GM12872 (cell line): ENCODE results near the gene TAC4.
A peak's percentile ranks its signal among the peaks of the same experiment; 100 is the strongest.

Source experiments
- TF ChIP-seq, protein P1 (sequence below): IDR thresholded peaks from 3 replicates; pipeline ENCODE4 v1.5.1; 2011; ENCODE audit warnings: low read depth, mild to moderate bottlenecking, low read length, moderate library complexity; ENCODE audit not compliant: insufficient read depth

The TAC4 gene

GRCh38 chr17:49850772-49851386 lies 3.0 kb upstream of the TAC4 start:
- TF ChIP-seq, protein P1, sequence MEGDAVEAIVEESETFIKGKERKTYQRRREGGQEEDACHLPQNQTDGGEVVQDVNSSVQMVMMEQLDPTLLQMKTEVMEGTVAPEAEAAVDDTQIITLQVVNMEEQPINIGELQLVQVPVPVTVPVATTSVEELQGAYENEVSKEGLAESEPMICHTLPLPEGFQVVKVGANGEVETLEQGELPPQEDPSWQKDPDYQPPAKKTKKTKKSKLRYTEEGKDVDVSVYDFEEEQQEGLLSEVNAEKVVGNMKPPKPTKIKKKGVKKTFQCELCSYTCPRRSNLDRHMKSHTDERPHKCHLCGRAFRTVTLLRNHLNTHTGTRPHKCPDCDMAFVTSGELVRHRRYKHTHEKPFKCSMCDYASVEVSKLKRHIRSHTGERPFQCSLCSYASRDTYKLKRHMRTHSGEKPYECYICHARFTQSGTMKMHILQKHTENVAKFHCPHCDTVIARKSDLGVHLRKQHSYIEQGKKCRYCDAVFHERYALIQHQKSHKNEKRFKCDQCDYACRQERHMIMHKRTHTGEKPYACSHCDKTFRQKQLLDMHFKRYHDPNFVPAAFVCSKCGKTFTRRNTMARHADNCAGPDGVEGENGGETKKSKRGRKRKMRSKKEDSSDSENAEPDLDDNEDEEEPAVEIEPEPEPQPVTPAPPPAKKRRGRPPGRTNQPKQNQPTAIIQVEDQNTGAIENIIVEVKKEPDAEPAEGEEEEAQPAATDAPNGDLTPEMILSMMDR: no peak

DNA sequence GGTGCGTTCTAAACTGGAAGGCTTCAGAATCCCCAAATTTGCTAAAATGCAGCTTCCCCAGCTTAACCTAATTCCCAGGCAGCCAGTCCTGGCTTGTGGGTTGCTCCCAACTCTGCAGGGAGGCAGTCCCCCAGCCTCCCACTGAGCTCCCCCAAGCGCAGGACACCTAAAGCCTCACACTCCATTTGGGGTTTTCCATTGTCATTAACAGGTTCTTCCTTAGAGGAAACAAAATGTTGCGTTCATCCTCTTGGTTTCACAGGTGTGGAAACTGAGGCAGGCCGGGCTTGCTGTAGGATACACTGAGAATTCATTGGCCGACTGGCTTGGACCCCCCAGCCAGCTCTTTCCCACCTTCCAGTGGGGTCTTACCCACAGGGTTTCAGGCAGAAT lies 2.3 kb upstream of the TAC4 start:
- TF ChIP-seq, protein P1: no peak

DNA sequence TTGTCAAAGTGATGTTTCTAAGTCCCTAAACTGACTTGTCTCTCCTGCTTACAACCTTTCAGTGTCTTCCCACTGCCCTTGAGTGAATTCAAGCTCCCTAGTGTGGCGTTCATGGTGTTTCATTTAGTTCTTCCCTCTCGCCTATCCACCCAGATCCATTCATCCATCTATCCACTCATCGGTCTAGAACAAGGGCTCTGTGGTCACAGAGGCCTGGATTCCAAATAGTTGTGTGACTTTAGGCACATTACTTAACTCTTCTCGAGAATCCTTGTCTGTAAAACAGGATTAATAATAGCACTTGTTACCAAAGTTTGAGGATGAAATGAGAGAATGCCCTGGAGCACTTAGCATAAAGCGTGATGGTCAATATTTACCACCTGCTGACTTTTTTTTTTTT lies 870 bp upstream of the TAC4 start:
- TF ChIP-seq, protein P1: no peak

DNA sequence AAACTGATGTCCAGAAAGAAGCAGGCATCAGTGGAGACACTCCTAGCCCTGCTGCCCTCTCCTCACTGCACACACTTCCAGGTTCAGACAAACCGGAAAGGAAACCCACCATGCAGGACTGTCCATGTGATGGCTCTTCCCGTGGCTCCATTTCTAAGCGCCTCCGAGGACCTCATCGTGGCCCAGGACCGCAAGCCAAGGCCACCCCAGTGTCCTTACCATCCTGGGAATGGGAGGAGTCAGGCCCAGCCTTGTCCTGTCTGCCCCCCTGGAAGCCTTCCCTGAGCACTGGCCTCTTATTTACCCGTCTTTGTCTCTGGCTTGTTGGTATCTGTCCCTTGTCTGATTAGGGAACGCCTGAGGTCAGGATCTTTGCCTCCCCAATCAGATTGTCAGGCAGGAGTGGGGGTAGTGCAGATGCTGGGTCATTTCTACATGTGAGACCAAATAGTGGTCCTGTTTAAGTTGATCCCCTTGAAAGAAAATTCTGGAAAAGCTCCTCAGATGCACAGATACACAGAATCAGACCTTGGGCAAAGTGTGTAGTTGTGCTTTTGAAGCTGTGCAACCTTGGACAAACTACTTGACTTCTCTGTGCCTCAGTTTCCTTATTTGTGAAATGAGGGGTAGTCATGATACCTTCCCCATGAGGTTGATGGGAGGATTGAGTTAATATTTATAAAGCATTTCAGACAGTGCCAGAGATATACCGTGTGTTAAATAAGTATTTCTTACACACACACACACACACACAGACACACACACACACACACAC lies 744 bp downstream of the TAC4 start:
- TF ChIP-seq, protein P1: no peak

DNA sequence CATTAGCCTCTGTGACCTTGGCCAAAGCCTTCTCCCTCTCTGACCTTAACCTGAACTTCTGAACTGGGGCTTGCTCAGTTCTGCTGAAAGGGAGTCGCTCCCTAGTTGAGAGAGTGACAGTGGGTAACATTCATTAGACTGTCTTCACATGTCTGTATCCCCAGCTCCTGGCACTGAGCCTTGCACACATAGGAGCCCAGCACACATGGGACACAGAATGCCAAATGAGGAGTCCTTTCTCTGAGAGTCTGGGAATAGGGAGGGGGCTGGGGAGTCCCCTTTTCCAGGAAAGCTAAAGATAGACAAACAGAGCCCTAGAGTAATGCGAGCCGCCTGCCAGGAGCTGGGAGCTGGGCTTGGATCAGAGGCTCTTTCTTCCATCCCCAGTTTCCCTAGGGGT lies 2.5 kb downstream of the TAC4 start:
- TF ChIP-seq, protein P1: no peak

DNA sequence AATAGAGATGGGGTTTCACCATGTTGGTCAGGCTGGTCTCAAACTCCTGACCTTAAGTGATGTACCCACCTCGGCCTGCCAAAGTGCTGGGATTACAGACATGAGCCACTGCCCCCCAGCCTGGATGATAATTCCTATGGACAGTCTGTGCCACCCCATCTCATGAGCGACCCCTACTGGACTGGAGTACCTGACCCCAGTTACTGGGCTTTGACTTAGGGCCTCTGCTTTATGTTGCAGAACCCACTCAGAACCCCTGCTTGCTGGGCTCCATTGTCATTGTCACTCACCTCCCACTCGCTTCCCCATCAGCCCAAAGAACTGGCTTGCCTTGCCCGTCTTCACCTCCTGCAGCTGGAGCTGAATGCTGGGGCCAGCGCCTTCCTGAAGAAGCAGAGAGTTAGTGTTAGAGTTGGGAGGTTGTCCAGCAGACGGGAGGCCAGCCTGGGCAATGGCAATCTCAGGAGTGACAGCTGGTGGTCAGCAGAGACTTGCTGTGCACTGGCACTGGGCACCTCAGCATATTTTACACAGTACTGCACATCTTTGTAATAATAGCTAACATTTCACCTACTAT lies 4.0 kb downstream of the TAC4 start:
- TF ChIP-seq, protein P1: peak; percentile 67

GRCh38 chr17:49842846-49843245 lies 5.0 kb downstream of the TAC4 start:
- TF ChIP-seq, protein P1: no peak
